ENCODE results near the gene MAPK11. TPM values are rescaled to one million over a fixed set of nuclear protein-coding genes. Genes with fewer than 3 reads are reported as not detected.

MAPK11 gene
- total and polyA plus RNA-seq, 4 donors = 5.7 to 40.2 (median 25.2) TPM

- H3K36me3 ChIP-seq (ENCODE audit: control insufficient read depth, insufficient read depth, low read length) = peaks cover 65% of the 10 kb centered on the region
- no peaks in the 10 kb centered on the region for H3K27me3 ChIP-seq (ENCODE audit: control insufficient read depth, insufficient read depth, low read length)
- H3K27ac ChIP-seq (ENCODE audit: low read depth, low read length) = peak overlapping the region; percentile 85
- H3K9me3 ChIP-seq (ENCODE audit: control insufficient read depth, insufficient read depth, low read length) = no peaks in the 10 kb centered on the region
- WGBS (ENCODE audit: insufficient coverage) = 58% methylated on average over 7 of the region's 9 CpGs
- H3K4me1 ChIP-seq (ENCODE audit: control insufficient read depth, insufficient read depth, low read length) = peaks cover 69% of the 10 kb centered on the region
- no peak overlapping the region for H3K4me3 ChIP-seq (ENCODE audit: low read depth, low read length)
- DNase-seq (ENCODE audit: low read depth in 4 of 6, low spot score in 6 of 6) = no peak
Measured at GRCh38 chr22:50308986-50309600, 38.9 kb upstream of the MAPK11 start.

DNA sequence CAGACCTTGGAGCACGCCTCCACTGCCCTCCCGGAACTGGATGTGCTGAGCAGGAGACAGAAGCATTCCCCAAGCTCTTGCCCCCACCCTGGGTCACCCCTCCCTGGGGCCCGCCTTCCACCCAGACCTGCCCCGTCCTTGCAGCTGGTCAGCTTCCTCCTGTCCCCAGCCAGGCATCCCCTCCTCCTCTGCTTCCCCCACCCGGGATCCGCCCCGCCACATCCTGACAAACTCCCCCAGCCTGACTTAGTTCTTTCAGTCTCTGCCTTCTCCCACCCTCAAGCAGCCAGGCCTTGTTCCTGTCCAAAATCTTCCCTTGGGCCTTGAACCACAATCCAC is 38.4 kb upstream of the MAPK11 start:
- H3K4me1 ChIP-seq (ENCODE audit: control insufficient read depth, insufficient read depth, low read length) = peaks cover 72% of the 10 kb centered on the region
- peak in 1 of 6 donors; percentile 39 for DNase-seq (ENCODE audit: low read depth in 4 of 6, low spot score in 6 of 6)

DNA sequence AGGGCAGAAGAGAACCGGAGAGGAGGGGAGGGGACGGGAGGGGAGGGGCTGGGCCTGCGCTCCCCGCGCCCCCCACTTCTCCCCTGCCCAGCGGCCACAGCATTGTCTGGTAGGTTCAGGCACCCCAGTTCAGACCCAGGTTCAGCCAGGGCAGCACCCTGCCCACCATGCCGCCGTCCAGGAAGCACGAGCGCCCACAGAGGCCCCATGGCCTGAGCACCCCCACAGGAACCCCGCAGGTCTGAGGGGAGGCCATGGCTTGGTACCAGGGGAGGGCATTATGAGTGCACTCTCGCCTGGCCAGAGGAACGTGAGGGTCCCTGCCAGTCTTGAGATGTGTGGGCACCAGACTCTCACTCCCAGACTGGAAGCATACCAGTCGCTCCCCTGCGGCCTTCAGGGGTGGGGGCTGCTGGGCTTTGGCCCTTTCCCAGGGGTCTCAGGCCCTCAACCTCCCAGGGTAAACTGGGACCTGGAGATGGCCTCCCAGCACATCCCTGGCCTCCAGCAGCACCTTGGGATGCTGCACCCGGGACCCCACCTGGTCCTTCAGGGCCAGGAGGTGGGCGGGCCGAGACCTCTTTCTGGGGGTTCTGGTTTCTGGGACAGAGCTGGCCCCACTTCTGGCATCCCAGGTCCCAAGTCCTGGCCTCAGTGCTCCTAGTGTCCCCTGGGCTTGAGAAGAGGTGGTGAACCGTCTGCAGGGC is 37.9 kb upstream of the MAPK11 start:
- WGBS (ENCODE audit: insufficient coverage) = 35% methylated on average over 14 of the region's 19 CpGs
- peaks cover 66% of the 10 kb centered on the region for H3K36me3 ChIP-seq (ENCODE audit: control insufficient read depth, insufficient read depth, low read length)
- peak in 1 of 6 donors; percentile 55 for DNase-seq (ENCODE audit: low read depth in 4 of 6, low spot score in 6 of 6)
- H3K27ac ChIP-seq (ENCODE audit: low read depth, low read length) = peak overlapping the region; percentile 85
- H3K9me3 ChIP-seq (ENCODE audit: control insufficient read depth, insufficient read depth, low read length) = no peaks in the 10 kb centered on the region
- H3K4me3 ChIP-seq (ENCODE audit: low read depth, low read length) = no peak overlapping the region
- H3K27me3 ChIP-seq (ENCODE audit: control insufficient read depth, insufficient read depth, low read length) = no peaks in the 10 kb centered on the region
- peaks cover 77% of the 10 kb centered on the region for H3K4me1 ChIP-seq (ENCODE audit: control insufficient read depth, insufficient read depth, low read length)

More for the DNA sequence above, 38.4 kb upstream of the MAPK11 start:
- Histone ChIP-seq H3K27me3 (ENCODE audit: control insufficient read depth, insufficient read depth, low read length) (no peaks in the 10 kb centered on the region), H3K27ac (ENCODE audit: low read depth, low read length) (peak overlapping the region; percentile 85), H3K36me3 (ENCODE audit: control insufficient read depth, insufficient read depth, low read length) (peaks cover 65% of the 10 kb centered on the region), H3K9me3 (ENCODE audit: control insufficient read depth, insufficient read depth, low read length) (no peaks in the 10 kb centered on the region), H3K4me3 (ENCODE audit: low read depth, low read length) (no peak overlapping the region)
- 36% methylated on average over 6 of the region's 7 CpGs for WGBS (ENCODE audit: insufficient coverage)

- Histone ChIP-seq H3K27ac (ENCODE audit: low read depth, low read length) (peak within 1 kb of the TSS; percentile 85), H3K4me1 (ENCODE audit: control insufficient read depth, insufficient read depth, low read length) (peaks cover 85% of the 10 kb centered on the region)
Measured at GRCh38 chr22:50306753-50307749, 36.9 kb upstream of the MAPK11 start, which contains the start of gene PLXNB2. Gene PLXNB2 (minus strand): TSS chr22:50307646. CDS start chr22:50290584, 17,062 bp downstream.

DNA sequence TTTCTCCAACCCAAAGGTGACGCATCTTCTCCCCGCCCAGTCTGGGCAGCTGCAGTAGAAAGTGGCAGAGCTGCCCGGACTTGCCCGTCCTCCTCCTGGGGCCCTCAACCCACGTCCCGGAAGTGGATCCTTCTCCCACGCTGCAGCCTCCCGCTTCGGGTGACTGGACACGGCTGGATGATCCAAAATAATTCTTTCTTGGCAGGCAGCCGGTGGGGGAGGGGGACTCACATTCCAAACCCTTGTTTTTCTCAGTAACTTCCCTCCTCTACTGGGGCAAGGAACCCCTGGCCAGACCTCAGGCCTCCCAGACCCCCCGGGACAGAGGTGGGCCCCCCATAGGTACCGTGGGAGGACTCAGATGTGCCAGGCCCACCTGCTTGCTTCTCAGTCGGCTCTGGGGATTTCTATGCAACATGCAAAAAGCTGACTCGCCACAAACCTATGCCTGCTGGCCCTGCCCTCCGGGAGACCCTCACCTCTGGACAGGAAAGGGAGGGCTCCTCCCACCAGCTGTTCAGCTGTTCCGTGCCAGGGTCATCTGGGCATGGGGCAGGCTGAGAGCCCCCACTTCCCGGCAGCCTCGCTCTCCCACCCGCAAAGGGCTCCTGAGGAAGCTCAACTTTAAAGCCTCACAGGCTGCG is 35.9 kb upstream of the MAPK11 start:
- 10% methylated on average over 17 of the region's 21 CpGs for WGBS (ENCODE audit: insufficient coverage)
- peak overlapping the region; percentile 77 for H3K4me3 ChIP-seq (ENCODE audit: low read depth, low read length)

More at GRCh38 chr22:50306753-50307749, 36.9 kb upstream of the MAPK11 start, which contains the start of gene PLXNB2:
- Histone ChIP-seq H3K9me3 (ENCODE audit: control insufficient read depth, insufficient read depth, low read length) (no peaks in the 10 kb centered on the region), H3K27me3 (ENCODE audit: control insufficient read depth, insufficient read depth, low read length) (no peaks in the 10 kb centered on the region), H3K36me3 (ENCODE audit: control insufficient read depth, insufficient read depth, low read length) (peaks cover 68% of the 10 kb centered on the region), H3K4me3 (ENCODE audit: low read depth, low read length) (peak within 1 kb of the TSS; percentile 77)
- WGBS (ENCODE audit: insufficient coverage) = under 1% methylated on average over 95 of the region's 105 CpGs
- DNase-seq (ENCODE audit: low read depth in 4 of 6, low spot score in 6 of 6) = peak; percentile 69 to 96 (median 79)

DNA sequence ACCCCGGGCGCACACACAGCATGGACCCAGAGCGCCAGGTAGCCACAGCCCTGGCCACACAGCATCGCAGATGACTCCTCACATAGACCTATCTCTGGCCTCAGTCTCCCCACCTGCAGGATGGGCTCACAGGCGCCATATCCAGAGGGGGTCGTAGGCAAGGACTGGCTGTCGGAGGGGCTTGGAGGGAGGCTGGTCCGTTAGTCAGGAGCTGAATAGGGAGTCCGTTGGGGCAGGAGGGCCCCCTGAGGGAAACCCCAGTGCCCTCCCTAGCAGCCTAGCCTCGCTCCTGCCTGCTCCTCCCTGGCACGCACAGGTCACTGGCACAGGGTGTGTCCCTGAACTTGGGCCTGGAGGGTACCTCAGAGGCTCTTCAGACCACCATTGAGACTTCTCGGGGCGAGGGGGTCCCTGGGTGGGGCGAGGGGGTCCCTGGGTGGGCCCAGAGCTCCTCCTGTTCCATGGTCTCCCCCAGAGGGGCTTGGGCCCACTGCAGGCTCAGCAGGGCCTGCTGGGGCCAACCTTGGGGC is 35.3 kb upstream of the MAPK11 start:
- H3K36me3 ChIP-seq (ENCODE audit: control insufficient read depth, insufficient read depth, low read length) = peaks cover 70% of the 10 kb centered on the region
- H3K27ac ChIP-seq (ENCODE audit: low read depth, low read length) = peak overlapping the region; percentile 44
- peaks cover 88% of the 10 kb centered on the region for H3K4me1 ChIP-seq (ENCODE audit: control insufficient read depth, insufficient read depth, low read length)
- H3K4me3 ChIP-seq (ENCODE audit: low read depth, low read length) = peak overlapping the region; percentile 77
- no peak for DNase-seq (ENCODE audit: low read depth in 4 of 6, low spot score in 6 of 6)
- H3K9me3 ChIP-seq (ENCODE audit: control insufficient read depth, insufficient read depth, low read length) = no peaks in the 10 kb centered on the region
- WGBS (ENCODE audit: insufficient coverage) = 61% methylated on average over 12 of the region's 14 CpGs
- H3K27me3 ChIP-seq (ENCODE audit: control insufficient read depth, insufficient read depth, low read length) = no peaks in the 10 kb centered on the region

More for the DNA sequence above, 35.9 kb upstream of the MAPK11 start:
- peak in 2 of 6 donors; percentile 59 to 76 for DNase-seq (ENCODE audit: low read depth in 4 of 6, low spot score in 6 of 6)
- Histone ChIP-seq H3K9me3 (ENCODE audit: control insufficient read depth, insufficient read depth, low read length) (no peaks in the 10 kb centered on the region), H3K27me3 (ENCODE audit: control insufficient read depth, insufficient read depth, low read length) (no peaks in the 10 kb centered on the region), H3K27ac (ENCODE audit: low read depth, low read length) (peak overlapping the region; percentile 44), H3K4me1 (ENCODE audit: control insufficient read depth, insufficient read depth, low read length) (peaks cover 85% of the 10 kb centered on the region), H3K36me3 (ENCODE audit: control insufficient read depth, insufficient read depth, low read length) (peaks cover 68% of the 10 kb centered on the region)

GRCh38 chr22:50304528-50305392 is 34.6 kb upstream of the MAPK11 start:
- DNase-seq (ENCODE audit: low read depth in 4 of 6, low spot score in 6 of 6) = peak in 1 of 6 donors; percentile 79
- WGBS (ENCODE audit: insufficient coverage) = 36% methylated on average over 18 of the region's 22 CpGs
- Histone ChIP-seq H3K4me3 (ENCODE audit: low read depth, low read length) (peak overlapping the region; percentile 77), H3K27me3 (ENCODE audit: control insufficient read depth, insufficient read depth, low read length) (no peaks in the 10 kb centered on the region), H3K27ac (ENCODE audit: low read depth, low read length) (peak overlapping the region; percentile 64), H3K4me1 (ENCODE audit: control insufficient read depth, insufficient read depth, low read length) (peaks cover 91% of the 10 kb centered on the region), H3K36me3 (ENCODE audit: control insufficient read depth, insufficient read depth, low read length) (peaks cover 68% of the 10 kb centered on the region), H3K9me3 (ENCODE audit: control insufficient read depth, insufficient read depth, low read length) (no peaks in the 10 kb centered on the region)

GRCh38 chr22:50303848-50304527 is 33.8 kb upstream of the MAPK11 start:
- no peak overlapping the region for H3K4me3 ChIP-seq (ENCODE audit: low read depth, low read length)
- peak in 1 of 6 donors; percentile 40 for DNase-seq (ENCODE audit: low read depth in 4 of 6, low spot score in 6 of 6)

More at GRCh38 chr22:50303848-50304527, 33.8 kb upstream of the MAPK11 start:
- Histone ChIP-seq H3K9me3 (ENCODE audit: control insufficient read depth, insufficient read depth, low read length) (no peaks in the 10 kb centered on the region), H3K27me3 (ENCODE audit: control insufficient read depth, insufficient read depth, low read length) (no peaks in the 10 kb centered on the region), H3K27ac (ENCODE audit: low read depth, low read length) (peak overlapping the region; percentile 64), H3K36me3 (ENCODE audit: control insufficient read depth, insufficient read depth, low read length) (peaks cover 60% of the 10 kb centered on the region), H3K4me1 (ENCODE audit: control insufficient read depth, insufficient read depth, low read length) (peaks cover 91% of the 10 kb centered on the region)
- 49% methylated on average over 11 of the region's 11 CpGs for WGBS (ENCODE audit: insufficient coverage)
